NCI-H2029 (cell line): ENCODE results near the gene ZSWIM4.
A peak's percentile ranks its signal among the peaks of the same experiment; 100 is the strongest.
"Not testable (repeated sequence)": the region's sequence is repeated elsewhere in the genome, so short reads cannot be mapped to it uniquely, and the experiment has no call there.

Experiments
- DNase-seq: peaks from one replicate; lab custom pipeline; 2025; lab: John Stamatoyannopoulos, UW

Gene ZSWIM4

GRCh38 chr19:13849991-13850909 lies 55.0 kb downstream of the ZSWIM4 start:
- DNase-seq, result peak; percentile 74

- no peak for DNase-seq
Observed at GRCh38 chr19:13850910-13851733, 55.9 kb downstream of the ZSWIM4 start.

GRCh38 chr19:13851734-13852114 lies 56.5 kb downstream of the ZSWIM4 start:
- DNase-seq, result not testable (repeated sequence)

GRCh38 chr19:13852171-13852707 lies 57.0 kb downstream of the ZSWIM4 start:
- DNase-seq, result not testable (repeated sequence)

- DNase-seq, result no peak
Observed at GRCh38 chr19:13856497-13856896, 61.3 kb downstream of the ZSWIM4 start.

- DNase-seq, result no peak
Observed at GRCh38 chr19:13859361-13859880, 64.2 kb downstream of the ZSWIM4 start.

- DNase-seq, result no peak
Observed at GRCh38 chr19:13860679-13861391, 65.6 kb downstream of the ZSWIM4 start.

GRCh38 chr19:13861392-13861713 lies 66.1 kb downstream of the ZSWIM4 start:
- DNase-seq, result no peak

- peak; percentile 70 for DNase-seq
Observed at GRCh38 chr19:13861714-13862531, 66.7 kb downstream of the ZSWIM4 start.

- DNase-seq, result no peak
Observed at GRCh38 chr19:13864046-13864666, 68.9 kb downstream of the ZSWIM4 start.

- DNase-seq, result no peak
Observed at GRCh38 chr19:13864667-13865570, 69.7 kb downstream of the ZSWIM4 start.

- DNase-seq, result no peak
Observed at GRCh38 chr19:13865571-13866462, 70.6 kb downstream of the ZSWIM4 start.

GRCh38 chr19:13866463-13867046 lies 71.3 kb downstream of the ZSWIM4 start:
- no peak for DNase-seq

- DNase-seq, result no peak
Observed at GRCh38 chr19:13868663-13869062, 73.4 kb downstream of the ZSWIM4 start.

- no peak for DNase-seq
Observed at GRCh38 chr19:13869281-13869680, 74.0 kb downstream of the ZSWIM4 start.

GRCh38 chr19:13870873-13871272 lies 75.6 kb downstream of the ZSWIM4 start:
- no peak for DNase-seq

- DNase-seq, result no peak
Observed at GRCh38 chr19:13872339-13872694, 77.1 kb downstream of the ZSWIM4 start.
